GM18505 (cell line): ENCODE results near the gene ILK.

Experiments
- ATAC-seq: cut with Tn5 transposase; IDR thresholded peaks from one replicate; pipeline ENCODE4 v1.9.1; 2021; ENCODE audit not compliant: unreplicated experiment
- POLR2A ChIP-seq: IDR thresholded peaks from 4 replicates; pipeline ENCODE4 v1.6.1; 2011; ENCODE audit warnings: borderline replicate concordance; ENCODE audit not compliant: insufficient read depth, insufficient read length; ENCODE audit errors: extremely low read depth

ILK gene

DNA sequence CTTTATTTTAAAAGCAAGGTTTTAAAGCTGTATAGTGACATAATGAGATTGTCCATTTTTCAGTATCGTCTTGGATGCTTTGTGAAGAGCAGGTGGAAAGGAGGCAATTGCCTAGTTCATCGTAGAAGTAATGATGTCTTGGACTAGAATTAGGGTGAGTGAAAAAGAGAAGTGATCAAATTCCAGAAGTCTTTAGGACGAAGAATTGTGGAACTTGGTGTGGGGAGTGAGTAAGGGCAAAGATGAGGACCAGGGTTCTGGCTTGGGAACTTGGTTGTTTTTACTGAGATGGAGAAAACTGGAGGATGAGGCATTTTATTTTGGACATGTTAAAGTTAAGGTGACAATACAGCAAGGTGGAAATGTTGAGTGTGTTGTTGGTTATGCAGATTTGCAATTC is 1.2 kb downstream of the ILK start:
- no peak for ATAC-seq
- TF ChIP-seq POLR2A: no peak

DNA sequence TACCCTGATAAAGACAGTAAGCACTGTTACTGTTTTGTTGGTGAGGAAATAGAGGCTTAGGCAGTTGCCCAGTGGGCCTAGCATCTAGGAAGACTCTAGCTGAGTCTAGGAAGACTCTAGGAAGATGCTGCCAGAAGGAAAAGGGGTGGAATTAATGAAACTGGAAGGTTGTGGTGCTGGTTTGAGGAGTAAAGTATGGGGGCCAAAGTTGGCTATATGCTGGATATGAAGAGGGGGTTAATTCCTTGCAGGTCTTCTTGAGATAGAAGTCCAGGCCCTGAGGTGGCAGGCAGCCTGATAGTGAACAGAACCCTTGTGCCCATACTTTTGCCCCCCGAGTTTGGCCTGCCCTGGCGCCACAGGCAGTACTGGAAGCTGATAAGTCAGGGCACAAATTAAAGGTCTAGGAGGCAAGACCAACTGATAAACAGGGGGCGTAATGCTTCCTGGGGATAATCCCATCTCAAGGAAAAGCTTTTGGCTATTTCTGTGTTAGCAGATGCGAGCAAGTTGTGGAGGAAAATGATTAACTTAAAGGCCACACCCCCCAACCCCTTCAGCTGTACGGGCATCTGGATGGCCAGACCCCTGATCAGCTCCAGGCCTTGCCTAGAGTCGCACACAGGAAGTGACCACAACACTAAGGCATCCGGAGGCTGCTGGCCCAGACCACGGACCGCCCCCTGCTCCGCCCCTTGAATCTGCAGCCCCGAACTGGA is 3.1 kb downstream of the ILK start:
- TF ChIP-seq POLR2A: peak; percentile 56
- peak; percentile 33 for ATAC-seq

DNA sequence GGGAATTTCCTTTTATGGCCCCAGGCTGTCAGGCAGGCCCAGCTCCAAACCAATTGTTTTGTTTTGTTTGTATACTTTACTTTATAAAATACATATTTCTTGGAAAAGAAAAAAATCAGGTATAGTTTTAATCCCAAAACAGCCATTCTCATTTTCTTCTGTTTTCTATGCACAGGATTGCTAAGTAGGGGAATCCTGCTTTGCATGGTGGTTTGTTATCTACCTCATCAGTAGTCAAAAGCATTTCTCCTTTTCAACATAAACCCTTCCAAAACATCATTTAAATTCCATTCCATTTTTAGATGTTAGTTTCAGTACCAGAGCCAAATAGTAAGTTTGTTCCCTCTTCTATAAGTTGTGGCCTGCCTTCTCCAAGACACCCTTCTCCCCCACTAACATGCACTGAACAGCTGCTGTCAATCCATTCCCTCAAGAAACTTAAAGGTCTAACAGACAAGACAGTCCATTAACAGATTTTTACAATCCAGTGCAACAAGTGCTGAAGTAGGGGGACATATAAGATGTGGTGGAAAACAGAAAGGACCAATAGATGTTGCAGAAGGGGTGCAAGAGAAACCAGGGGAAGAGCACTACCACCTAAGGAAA is 3.7 kb downstream of the ILK start:
- TF ChIP-seq POLR2A: no peak
- ATAC-seq: no peak

DNA sequence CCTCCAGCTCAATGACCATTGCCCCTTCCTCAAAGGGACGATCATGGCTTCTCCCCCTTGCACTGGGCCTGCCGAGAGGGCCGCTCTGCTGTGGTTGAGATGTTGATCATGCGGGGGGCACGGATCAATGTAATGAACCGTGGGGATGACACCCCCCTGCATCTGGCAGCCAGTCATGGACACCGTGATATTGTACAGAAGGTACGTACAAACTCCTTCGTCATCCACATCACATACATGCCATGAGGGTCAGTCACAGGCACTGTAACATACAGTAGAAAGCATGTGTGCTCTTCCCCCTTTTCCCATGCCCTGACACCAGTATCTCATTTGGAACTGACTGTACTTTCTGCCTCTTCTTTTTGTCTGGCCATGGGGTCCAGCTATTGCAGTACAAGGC is 4.4 kb downstream of the ILK start:
- ATAC-seq: no peak
- no peak for TF ChIP-seq POLR2A

DNA sequence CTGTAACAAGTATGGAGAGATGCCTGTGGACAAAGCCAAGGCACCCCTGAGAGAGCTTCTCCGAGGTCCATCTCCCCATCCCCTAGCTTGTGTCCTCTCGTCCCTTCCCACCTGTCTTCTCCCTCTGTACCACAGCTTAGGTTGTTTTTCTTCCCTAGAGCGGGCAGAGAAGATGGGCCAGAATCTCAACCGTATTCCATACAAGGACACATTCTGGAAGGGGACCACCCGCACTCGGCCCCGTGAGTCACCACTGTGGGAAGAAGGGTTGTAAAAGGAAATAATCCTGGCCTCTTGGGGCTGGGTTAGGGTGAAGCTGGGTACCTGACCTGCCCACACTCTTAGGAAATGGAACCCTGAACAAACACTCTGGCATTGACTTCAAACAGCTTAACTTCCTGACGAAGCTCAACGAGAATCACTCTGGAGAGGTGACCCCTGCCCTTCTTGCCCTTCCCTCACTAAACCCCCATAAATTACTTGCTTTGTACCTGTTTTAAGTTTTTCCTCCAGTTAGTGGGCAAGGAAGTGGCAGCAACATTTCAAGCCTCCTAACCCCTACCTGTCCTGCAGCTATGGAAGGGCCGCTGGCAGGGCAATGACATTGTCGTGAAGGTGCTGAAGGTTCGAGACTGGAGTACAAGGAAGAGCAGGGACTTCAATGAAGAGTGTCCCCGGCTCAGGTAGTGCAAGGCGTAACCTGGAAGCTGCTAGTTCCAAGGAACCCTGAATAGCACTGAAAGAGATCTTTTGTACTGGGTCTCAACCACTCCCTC is 5.3 kb downstream of the ILK start:
- no peak for ATAC-seq
- TF ChIP-seq POLR2A: no peak

DNA sequence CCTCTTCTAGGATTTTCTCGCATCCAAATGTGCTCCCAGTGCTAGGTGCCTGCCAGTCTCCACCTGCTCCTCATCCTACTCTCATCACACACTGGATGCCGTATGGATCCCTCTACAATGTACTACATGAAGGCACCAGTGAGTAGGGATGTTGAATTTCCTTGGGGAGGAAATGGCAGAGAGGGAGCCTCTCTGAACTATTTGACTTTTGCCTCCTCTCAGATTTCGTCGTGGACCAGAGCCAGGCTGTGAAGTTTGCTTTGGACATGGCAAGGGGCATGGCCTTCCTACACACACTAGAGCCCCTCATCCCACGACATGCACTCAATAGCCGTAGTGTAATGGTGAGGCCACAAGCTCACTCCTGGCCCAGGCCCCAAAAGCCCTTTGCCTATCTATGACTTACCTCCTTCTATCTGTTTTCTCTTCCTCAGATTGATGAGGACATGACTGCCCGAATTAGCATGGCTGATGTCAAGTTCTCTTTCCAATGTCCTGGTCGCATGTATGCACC is 6.0 kb downstream of the ILK start:
- no peak for TF ChIP-seq POLR2A
- ATAC-seq: no peak

DNA sequence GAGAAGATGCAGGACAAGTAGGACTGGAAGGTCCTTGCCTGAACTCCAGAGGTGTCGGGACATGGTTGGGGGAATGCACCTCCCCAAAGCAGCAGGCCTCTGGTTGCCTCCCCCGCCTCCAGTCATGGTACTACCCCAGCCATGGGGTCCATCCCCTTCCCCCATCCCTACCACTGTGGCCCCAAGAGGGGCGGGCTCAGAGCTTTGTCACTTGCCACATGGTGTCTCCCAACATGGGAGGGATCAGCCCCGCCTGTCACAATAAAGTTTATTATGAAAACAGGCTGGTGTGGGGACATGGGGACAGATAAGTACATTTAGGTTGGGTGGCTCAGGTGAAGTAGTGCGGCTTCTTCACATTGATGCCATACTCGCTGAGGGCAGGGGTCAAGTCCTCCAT is 7.0 kb downstream of the ILK start:
- no peak for ATAC-seq
- no peak for TF ChIP-seq POLR2A

DNA sequence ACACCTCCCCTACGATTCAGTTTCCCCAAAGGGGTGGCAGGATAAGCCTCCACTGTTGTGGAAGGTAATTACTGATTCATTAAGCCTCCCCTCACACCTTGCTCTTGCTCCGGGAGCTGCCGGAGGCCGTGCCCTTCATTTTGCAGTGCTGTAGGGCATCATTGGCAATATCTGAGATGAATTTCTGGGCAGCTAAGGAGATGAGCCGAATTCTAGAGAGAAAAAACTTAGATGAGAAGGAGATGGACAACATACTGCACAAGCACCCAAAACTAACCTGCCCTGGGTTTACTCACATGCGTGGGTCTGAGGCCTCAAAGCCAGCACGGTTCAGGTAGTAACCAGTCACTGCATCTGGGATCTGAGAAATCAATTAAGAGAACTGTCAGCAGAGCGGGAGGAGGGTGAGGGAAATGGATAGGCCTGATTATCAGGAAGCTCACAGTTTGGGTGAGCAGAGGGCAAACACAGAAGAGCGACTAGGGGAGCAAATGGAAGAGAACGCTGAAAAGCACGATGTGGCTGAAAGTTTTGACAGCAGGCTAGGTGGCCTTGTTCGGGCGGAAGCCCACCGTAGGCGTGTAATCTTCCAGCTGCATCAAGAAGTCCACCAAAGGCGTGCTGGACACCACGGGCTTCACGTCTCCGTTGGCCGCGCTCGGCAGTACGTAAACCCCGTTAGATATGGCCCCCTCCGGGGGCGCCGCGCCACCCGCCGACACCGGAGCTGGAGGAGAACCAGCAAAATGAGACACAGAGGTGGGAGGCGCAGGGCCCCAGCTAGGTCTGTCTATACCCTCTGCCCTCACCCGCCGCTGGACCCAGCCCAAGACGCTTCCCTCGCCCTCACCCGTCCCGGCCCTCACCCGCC is 7.8 kb downstream of the ILK start:
- ATAC-seq: no peak
- TF ChIP-seq POLR2A: no peak

DNA sequence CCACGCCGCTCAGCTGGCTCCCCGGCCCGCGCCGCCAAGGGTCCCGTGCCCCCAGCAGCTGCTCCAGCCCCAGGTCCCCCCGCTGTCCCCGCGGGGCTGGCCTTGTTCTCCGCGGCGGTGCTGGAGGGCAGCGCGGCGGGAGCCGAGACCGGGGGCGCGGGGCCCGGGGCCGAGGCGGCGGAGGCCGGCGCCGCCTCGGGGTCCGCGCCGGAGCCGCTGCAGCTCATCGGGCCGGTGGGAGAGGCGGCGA is 8.3 kb downstream of the ILK start:
- ATAC-seq: peak; percentile 20
- TF ChIP-seq POLR2A: no peak

DNA sequence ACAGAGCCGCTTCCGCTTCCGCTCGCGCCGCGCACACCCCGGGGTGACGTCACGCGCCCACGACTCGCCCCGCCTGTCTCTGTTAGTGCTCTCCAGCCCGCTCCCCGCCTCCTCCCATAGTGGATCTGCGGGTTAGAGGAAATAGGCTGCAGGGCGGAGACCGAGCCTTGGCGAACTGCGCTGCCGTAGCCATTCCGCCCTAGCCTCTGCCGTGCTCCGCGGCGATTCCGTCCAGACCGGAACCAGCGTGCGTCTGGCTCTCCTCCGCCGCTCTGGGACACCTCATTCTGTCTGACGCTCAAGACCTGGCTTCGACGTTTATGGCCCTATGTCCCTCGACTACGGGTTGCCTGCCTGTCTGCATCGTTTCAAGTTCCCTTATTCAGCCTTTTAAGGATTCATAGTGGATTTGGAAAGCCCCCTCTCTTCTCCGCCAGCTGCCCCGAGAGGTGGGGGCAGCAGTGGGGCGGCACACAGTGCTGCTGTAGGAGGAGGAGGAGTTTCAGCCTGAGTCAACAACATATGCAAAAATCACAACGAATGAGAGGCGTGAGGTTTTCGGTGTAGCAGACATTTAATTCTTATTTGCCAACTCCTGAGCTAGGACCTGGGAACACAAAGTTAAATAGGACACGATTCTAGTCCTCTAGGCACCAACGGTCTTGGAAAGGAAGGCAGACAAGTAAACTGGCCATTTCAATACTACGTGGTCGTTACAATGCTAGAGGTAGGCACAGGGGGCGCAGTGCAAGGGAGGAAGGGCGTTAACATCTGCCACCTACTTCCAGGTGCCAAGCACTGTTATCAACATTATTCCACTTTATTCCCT is 8.9 kb downstream of the ILK start, which contains the start of gene TAF10:
Gene TAF10 (minus strand): TSS at position 4 of the 829 bp plus-strand sequence. CDS start 27 bp downstream, outside the sequence.
- ATAC-seq: peak; percentile 86
- peak; percentile 97 for TF ChIP-seq POLR2A

DNA sequence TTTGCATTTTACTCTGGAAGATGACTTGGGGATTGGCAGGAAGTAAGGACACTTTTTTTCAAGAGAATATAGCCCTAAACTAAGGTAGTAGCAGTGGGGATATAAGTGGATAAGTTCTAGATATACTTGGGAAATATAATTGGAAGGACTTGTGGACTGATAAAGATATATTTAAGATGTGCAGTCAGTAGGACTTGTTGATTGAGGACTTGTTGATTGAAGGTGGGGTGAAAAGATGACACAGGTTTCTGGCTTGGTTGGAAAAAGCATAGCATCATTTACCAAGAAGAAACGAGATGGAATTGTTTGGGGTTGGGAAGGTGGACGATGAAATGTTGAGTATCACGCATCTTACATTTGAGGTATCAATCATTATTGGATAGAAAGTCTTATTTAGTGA is 9.9 kb downstream of the ILK start:
- TF ChIP-seq POLR2A: no peak
- no peak for ATAC-seq

DNA sequence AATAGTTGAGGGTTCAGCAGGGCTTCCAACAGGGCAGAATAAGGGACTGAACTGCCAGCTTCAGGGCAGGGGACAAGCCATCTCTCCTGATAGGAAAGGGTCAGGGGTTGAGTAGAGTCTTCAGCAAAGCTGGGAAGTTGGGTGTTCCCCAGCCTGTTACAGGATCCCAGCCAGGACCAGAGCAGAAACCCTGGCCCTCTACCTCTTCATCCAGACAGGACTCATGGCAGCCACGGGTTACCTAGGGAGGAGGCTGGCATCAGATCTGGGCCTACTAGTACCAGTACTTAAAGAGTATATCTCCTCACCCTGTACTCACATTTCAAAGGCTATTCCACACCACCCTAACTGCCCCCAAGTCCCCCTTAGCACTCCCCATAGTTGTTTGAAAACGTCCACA is 10.9 kb downstream of the ILK start:
- ATAC-seq: no peak
- TF ChIP-seq POLR2A: no peak
